ENCODE results near the gene RIPK1.

DNA sequence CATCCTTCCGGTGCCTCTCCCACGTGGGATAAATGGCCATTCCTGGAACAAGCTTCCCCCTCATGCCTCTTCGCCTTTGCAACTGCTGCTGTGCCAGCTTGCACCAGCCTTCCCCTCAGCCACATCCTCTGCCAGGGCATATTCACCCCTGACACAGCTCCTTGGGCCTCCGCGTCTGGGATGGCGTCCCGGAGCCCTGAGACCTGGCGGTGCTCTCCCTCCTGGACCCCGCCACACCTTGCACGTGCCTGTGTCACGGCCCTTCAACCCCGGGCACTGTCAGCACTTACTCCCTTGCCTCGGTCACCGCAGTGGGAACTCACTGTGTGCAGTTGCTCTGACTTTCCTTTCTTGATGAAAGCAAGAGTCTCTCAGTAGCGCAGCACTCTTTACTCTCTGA lies 63.4 kb downstream of the RIPK1 start:
- no peak for TF ChIP-seq RAD21 (IDR thresholded peaks at IDR 0.05; ENCODE audit: insufficient read depth, low read depth, low read length)
- TF ChIP-seq CBX5 (IDR thresholded peaks at IDR 0.05; ENCODE audit: low read depth): no peak
- no peak for TF ChIP-seq FOS (IDR thresholded peaks at IDR 0.05; ENCODE audit: borderline replicate concordance, extremely low read depth, insufficient read length)
- TF ChIP-seq, protein P1, sequence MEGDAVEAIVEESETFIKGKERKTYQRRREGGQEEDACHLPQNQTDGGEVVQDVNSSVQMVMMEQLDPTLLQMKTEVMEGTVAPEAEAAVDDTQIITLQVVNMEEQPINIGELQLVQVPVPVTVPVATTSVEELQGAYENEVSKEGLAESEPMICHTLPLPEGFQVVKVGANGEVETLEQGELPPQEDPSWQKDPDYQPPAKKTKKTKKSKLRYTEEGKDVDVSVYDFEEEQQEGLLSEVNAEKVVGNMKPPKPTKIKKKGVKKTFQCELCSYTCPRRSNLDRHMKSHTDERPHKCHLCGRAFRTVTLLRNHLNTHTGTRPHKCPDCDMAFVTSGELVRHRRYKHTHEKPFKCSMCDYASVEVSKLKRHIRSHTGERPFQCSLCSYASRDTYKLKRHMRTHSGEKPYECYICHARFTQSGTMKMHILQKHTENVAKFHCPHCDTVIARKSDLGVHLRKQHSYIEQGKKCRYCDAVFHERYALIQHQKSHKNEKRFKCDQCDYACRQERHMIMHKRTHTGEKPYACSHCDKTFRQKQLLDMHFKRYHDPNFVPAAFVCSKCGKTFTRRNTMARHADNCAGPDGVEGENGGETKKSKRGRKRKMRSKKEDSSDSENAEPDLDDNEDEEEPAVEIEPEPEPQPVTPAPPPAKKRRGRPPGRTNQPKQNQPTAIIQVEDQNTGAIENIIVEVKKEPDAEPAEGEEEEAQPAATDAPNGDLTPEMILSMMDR (IDR thresholded peaks at IDR 0.05 in 2 of 3, conservative IDR thresholded peaks at IDR 0.05 in 1 of 3; ENCODE audit: control insufficient read depth in 2 of 3, extremely low read depth in 1 of 3, insufficient read depth in 1 of 3, low read depth in 3 of 3, low read length in 3 of 3): no peak
- TF ChIP-seq, protein P2, sequence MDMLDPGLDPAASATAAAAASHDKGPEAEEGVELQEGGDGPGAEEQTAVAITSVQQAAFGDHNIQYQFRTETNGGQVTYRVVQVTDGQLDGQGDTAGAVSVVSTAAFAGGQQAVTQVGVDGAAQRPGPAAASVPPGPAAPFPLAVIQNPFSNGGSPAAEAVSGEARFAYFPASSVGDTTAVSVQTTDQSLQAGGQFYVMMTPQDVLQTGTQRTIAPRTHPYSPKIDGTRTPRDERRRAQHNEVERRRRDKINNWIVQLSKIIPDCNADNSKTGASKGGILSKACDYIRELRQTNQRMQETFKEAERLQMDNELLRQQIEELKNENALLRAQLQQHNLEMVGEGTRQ (IDR thresholded peaks at IDR 0.05; ENCODE audit: borderline replicate concordance, low read depth, low read length): no peak
- TF ChIP-seq TCF7 (IDR thresholded peaks at IDR 0.05; ENCODE audit: borderline replicate concordance): no peak
- TF ChIP-seq POLR2A (IDR thresholded peaks at IDR 0.05; ENCODE audit: low read depth, low read length): no peak
- TF ChIP-seq, protein P3, sequence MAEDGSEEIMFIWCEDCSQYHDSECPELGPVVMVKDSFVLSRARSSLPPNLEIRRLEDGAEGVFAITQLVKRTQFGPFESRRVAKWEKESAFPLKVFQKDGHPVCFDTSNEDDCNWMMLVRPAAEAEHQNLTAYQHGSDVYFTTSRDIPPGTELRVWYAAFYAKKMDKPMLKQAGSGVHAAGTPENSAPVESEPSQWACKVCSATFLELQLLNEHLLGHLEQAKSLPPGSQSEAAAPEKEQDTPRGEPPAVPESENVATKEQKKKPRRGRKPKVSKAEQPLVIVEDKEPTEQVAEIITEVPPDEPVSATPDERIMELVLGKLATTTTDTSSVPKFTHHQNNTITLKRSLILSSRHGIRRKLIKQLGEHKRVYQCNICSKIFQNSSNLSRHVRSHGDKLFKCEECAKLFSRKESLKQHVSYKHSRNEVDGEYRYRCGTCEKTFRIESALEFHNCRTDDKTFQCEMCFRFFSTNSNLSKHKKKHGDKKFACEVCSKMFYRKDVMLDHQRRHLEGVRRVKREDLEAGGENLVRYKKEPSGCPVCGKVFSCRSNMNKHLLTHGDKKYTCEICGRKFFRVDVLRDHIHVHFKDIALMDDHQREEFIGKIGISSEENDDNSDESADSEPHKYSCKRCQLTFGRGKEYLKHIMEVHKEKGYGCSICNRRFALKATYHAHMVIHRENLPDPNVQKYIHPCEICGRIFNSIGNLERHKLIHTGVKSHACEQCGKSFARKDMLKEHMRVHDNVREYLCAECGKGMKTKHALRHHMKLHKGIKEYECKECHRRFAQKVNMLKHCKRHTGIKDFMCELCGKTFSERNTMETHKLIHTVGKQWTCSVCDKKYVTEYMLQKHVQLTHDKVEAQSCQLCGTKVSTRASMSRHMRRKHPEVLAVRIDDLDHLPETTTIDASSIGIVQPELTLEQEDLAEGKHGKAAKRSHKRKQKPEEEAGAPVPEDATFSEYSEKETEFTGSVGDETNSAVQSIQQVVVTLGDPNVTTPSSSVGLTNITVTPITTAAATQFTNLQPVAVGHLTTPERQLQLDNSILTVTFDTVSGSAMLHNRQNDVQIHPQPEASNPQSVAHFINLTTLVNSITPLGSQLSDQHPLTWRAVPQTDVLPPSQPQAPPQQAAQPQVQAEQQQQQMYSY (CRISPR knock-in tag; IDR thresholded peaks at IDR 0.05): no peak
- no peak for TF ChIP-seq RFX5 (IDR thresholded peaks at IDR 0.05; ENCODE audit: low read depth, low read length)
- TF ChIP-seq EED (IDR thresholded peaks at IDR 0.05; ENCODE audit: low read depth): no peak
- TF ChIP-seq YY1 (IDR thresholded peaks at IDR 0.05; ENCODE audit: low read depth, low read length): no peak
- no peak for TF ChIP-seq POLR2AphosphoS5 (IDR thresholded peaks at IDR 0.05; ENCODE audit: low read length)
- no peak for TF ChIP-seq TARDBP (IDR thresholded peaks at IDR 0.05; ENCODE audit: borderline replicate concordance)

Measured in GM12878 (cell line).